Liver (tissue), 3 donors: Measurements from ENCODE around the gene PARD6G.

ENCODE experiments used
- FOXA2 ChIP-seq: IDR thresholded peaks from 2 replicates; pipeline ENCODE4 v1.6.1; 2016; ENCODE audit warnings: antibody characterized with exemption
- GABPA ChIP-seq, 2 donors: IDR thresholded peaks in 1 of 2; conservative IDR thresholded peaks in 1 of 2; 2 replicates each; pipeline ENCODE4 v1.6.1; 2016; ENCODE audit warnings: antibody characterized with exemption in 2 of 2, mild to moderate bottlenecking in 1 of 2, moderate library complexity in 1 of 2
- HNF4G ChIP-seq: IDR thresholded peaks from 2 replicates; pipeline ENCODE4 v1.6.1; 2016; ENCODE audit warnings: antibody characterized with exemption
- JUND ChIP-seq, 2 donors: IDR thresholded peaks; 2 replicates each; pipeline ENCODE4 v1.6.1; 2016; ENCODE audit warnings: antibody characterized with exemption in 2 of 2
- RAD21 ChIP-seq, 2 donors: IDR thresholded peaks; 2 replicates each; pipeline ENCODE4 v1.6.1; 2016; ENCODE audit warnings: antibody characterized with exemption in 2 of 2, mild to moderate bottlenecking in 2 of 2
- SP1 ChIP-seq: IDR thresholded peaks from 2 replicates; pipeline ENCODE4 v1.6.1; 2018; ENCODE audit warnings: antibody characterized with exemption, mild to moderate bottlenecking
- TAF1 ChIP-seq: conservative IDR thresholded peaks from 2 replicates; pipeline ENCODE4 v1.6.1; 2016; ENCODE audit warnings: antibody characterized with exemption, mild to moderate bottlenecking
- YY1 ChIP-seq: IDR thresholded peaks from 2 replicates; pipeline ENCODE4 v1.6.1; 2016; ENCODE audit warnings: antibody characterized with exemption, mild to moderate bottlenecking
- TF ChIP-seq, protein P1 (sequence below): fragments of 150-350 bp; IDR thresholded peaks from 2 replicates; pipeline ENCODE4 v1.5.1; 2017; ENCODE audit warnings: improper control_type of control experiment, low read depth, low read length; ENCODE audit not compliant: missing input control
- TF ChIP-seq, protein P2 (sequence below): IDR thresholded peaks from 2 replicates; pipeline ENCODE4 v1.6.1; 2016; ENCODE audit warnings: antibody characterized with exemption
- donor health status: healthy.
- donor health status: healthy.

GRCh38 chr18:80143881-80144280, 103.4 kb downstream of the PARD6G start:
- TF ChIP-seq, protein P1, sequence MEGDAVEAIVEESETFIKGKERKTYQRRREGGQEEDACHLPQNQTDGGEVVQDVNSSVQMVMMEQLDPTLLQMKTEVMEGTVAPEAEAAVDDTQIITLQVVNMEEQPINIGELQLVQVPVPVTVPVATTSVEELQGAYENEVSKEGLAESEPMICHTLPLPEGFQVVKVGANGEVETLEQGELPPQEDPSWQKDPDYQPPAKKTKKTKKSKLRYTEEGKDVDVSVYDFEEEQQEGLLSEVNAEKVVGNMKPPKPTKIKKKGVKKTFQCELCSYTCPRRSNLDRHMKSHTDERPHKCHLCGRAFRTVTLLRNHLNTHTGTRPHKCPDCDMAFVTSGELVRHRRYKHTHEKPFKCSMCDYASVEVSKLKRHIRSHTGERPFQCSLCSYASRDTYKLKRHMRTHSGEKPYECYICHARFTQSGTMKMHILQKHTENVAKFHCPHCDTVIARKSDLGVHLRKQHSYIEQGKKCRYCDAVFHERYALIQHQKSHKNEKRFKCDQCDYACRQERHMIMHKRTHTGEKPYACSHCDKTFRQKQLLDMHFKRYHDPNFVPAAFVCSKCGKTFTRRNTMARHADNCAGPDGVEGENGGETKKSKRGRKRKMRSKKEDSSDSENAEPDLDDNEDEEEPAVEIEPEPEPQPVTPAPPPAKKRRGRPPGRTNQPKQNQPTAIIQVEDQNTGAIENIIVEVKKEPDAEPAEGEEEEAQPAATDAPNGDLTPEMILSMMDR: no peak
- TF ChIP-seq JUND (IDR thresholded peaks at IDR 0.05) (no peak), SP1 (no peak), GABPA (IDR thresholded peaks at IDR 0.05 in 1 of 2, conservative IDR thresholded peaks at IDR 0.05 in 1 of 2) (no peak), HNF4G (no peak), RAD21 (IDR thresholded peaks at IDR 0.05) (no peak), TAF1 (no peak), FOXA2 (no peak), YY1 (no peak)
- TF ChIP-seq, protein P2, sequence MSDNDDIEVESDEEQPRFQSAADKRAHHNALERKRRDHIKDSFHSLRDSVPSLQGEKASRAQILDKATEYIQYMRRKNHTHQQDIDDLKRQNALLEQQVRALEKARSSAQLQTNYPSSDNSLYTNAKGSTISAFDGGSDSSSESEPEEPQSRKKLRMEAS: no peak
